ENCODE results near the gene HAUS1. TPM values are rescaled to one million over a fixed set of nuclear protein-coding genes. Genes with fewer than 3 reads are reported as not detected.
"Not testable (repeated sequence)": the region's sequence is repeated elsewhere in the genome, so short reads cannot be mapped to it uniquely, and the experiment has no call there.

Gene HAUS1
- total and polyA plus RNA-seq, 2 donors (not counting 1 experiment from before 2014, with no cell fraction given) = 11.9 to 30.9 TPM

- Histone ChIP-seq H3K79me2 (ENCODE audit: control insufficient read depth, insufficient read depth, low read length) (peaks cover 14% of the 10 kb centered on the region), H3K4me1 (ENCODE audit: control insufficient read depth in 2 of 2, insufficient read depth in 2 of 2, low read length in 2 of 2) (no peaks in the 10 kb centered on the region), H3K27ac (ENCODE audit: low read length in 2 of 2) (no peak overlapping the region), H3K36me3 (replicated peaks in 1 of 2; ENCODE audit: control extremely low read depth in 1 of 2, control insufficient read depth in 1 of 2, extremely low read depth in 1 of 2, insufficient read depth in 2 of 2, low read length in 1 of 2) (peaks cover 2 to 34% of the 10 kb centered on the region in 2 experiments), H4K20me1 (ENCODE audit: control insufficient read depth, insufficient read depth, low read length, poor library complexity, severe bottlenecking) (no peaks in the 10 kb centered on the region), H3K4me2 (replicated peaks; ENCODE audit: low read depth, low read length, poor library complexity, severe bottlenecking) (no peak overlapping the region), H3K9me3 (ENCODE audit: control extremely low read depth in 1 of 3, control insufficient read depth in 2 of 3, insufficient read depth in 1 of 3, low read length in 2 of 3) (no peaks in the 10 kb centered on the region), H3K9ac (ENCODE audit: low read length) (no peak overlapping the region), H2AFZ (ENCODE audit: insufficient read depth, low read depth, low read length, poor library complexity, severe bottlenecking) (no peak overlapping the region), H3K27me3 (replicated peaks in 1 of 4; ENCODE audit: control extremely low read depth in 1 of 4, control insufficient read depth in 3 of 4, insufficient read depth in 4 of 4, low read length in 3 of 4) (no peaks in the 10 kb centered on the region), H3K4me3 (ENCODE audit: control extremely low read depth in 1 of 5, extremely low read depth in 1 of 5, insufficient read depth in 1 of 5, low read depth in 2 of 5, low read length in 4 of 5) (no peak overlapping the region)
- TF ChIP-seq CTCF (IDR thresholded peaks at IDR 0.05) = no peak
- intact Hi-C loops (cut with micrococcal nuclease) = no loop called here
- ChIA-PET CTCF (interaction anchor here (0.9 to 1.3 kb wide), 2 partner anchors 34 to 544 kb away, joined by 3 to 4 read pairs; no protein-coding TSS in a partner anchor), POLR2A (no interaction called here)
- no peak for ATAC-seq (ENCODE audit: low read depth)
- no peak overlapping the region for H3K4me3 Mint-ChIP-seq
- H3K9me3 Mint-ChIP-seq (ENCODE audit: insufficient read depth) = no peaks in the 10 kb centered on the region
- H3K27me3 Mint-ChIP-seq = no peaks in the 10 kb centered on the region
- no CpG with 5 or more reads among the region's 1 CpG for WGBS (ENCODE audit: insufficient coverage)
- no peak overlapping the region for H3K27ac Mint-ChIP-seq
- H3K4me1 Mint-ChIP-seq = peaks cover 2% of the 10 kb centered on the region
- no peak for DNase-seq
Measured at GRCh38 chr18:46113751-46114150, 9.6 kb downstream of the HAUS1 start.

GRCh38 chr18:46126625-46127024 lies 22.4 kb downstream of the HAUS1 start:
- H3K27me3 ChIP-seq (replicated peaks in 1 of 4; ENCODE audit: control extremely low read depth in 1 of 4, control insufficient read depth in 3 of 4, insufficient read depth in 4 of 4, low read length in 3 of 4); H3K4me3 ChIP-seq (ENCODE audit: control extremely low read depth in 1 of 5, extremely low read depth in 1 of 5, insufficient read depth in 1 of 5, low read depth in 2 of 5, low read length in 4 of 5); intact Hi-C loops (cut with micrococcal nuclease); ATAC-seq (ENCODE audit: low read depth); H3K27ac Mint-ChIP-seq; DNase-seq; H3K9ac ChIP-seq (ENCODE audit: low read length); H3K4me1 Mint-ChIP-seq; H3K4me2 ChIP-seq (replicated peaks; ENCODE audit: low read depth, low read length, poor library complexity, severe bottlenecking); H3K9me3 ChIP-seq (ENCODE audit: control extremely low read depth in 1 of 3, control insufficient read depth in 2 of 3, insufficient read depth in 1 of 3, low read length in 2 of 3); CTCF ChIA-PET; H4K20me1 ChIP-seq (ENCODE audit: control insufficient read depth, insufficient read depth, low read length, poor library complexity, severe bottlenecking); H3K79me2 ChIP-seq (ENCODE audit: control insufficient read depth, insufficient read depth, low read length); H3K4me3 Mint-ChIP-seq; H3K27ac ChIP-seq (ENCODE audit: low read length in 2 of 2); H2AFZ ChIP-seq (ENCODE audit: insufficient read depth, low read depth, low read length, poor library complexity, severe bottlenecking); H3K9me3 Mint-ChIP-seq (ENCODE audit: insufficient read depth); H3K4me1 ChIP-seq (ENCODE audit: control insufficient read depth in 2 of 2, insufficient read depth in 2 of 2, low read length in 2 of 2); H3K27me3 Mint-ChIP-seq; POLR2A ChIA-PET: not testable (repeated sequence)
- H3K36me3 ChIP-seq (replicated peaks in 1 of 2; ENCODE audit: control extremely low read depth in 1 of 2, control insufficient read depth in 1 of 2, extremely low read depth in 1 of 2, insufficient read depth in 2 of 2, low read length in 1 of 2) = peaks cover 10 to 49% of the 10 kb centered on the region in 2 experiments
- WGBS (ENCODE audit: insufficient coverage) = 100% methylated on average over 2 of the region's 4 CpGs
